HG03378 (cell line): Measurements from ENCODE around the gene TAX1BP3.

Experiments used
- ATAC-seq: cut with Tn5 transposase; IDR thresholded peaks from one replicate; pipeline ENCODE4 v1.9.1; 2021; ENCODE audit warnings: mild to moderate bottlenecking, moderate library complexity; ENCODE audit not compliant: unreplicated experiment

TAX1BP3 gene

DNA sequence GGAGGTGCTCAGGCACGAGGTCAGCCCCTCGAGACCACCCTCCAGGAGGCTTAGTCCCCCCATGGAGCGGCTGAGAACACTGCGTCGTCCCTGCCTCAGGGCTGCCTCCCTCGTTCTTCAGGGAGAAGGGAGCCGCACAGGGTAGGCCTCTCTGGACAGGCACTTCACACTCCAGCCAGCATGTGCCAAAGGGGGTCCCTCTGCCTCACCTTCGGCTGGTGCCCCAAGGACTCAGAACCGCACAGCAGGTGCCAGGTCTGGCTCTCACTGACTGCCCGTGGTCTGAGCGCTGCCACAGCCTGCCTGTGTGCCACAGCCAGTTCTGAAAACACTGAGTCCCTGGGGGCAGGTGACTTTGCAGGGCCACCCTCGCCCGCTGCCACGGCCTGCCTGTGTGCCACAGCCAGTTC, 20.5 kb upstream of the TAX1BP3 start:
- no peak for ATAC-seq

DNA sequence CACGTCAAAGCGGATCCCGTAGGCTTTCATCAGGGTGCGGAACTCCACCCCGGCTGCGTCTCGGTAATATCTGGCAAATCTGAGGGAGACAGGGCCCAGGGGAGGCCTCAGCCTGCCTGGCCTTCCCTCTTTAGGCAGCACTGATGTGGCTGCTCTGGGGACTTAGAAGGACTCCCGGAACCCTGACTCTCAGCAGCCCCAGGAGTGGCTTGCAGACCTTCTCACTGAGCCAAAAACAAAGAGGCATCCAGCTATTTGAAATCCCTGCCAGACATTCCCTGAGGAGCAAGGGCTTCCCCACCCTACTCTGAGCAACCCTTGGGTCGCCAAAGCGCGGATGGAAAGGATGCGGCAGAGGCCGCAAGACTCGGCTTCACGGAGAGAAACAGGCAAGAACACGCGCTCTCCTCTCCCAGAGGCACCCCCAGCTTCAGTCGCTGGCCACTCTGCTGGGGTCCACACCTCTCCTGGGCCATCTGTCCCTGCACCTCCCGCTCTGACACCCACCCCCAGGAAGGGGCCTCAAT, 19.7 kb upstream of the TAX1BP3 start:
- ATAC-seq, result no peak

DNA sequence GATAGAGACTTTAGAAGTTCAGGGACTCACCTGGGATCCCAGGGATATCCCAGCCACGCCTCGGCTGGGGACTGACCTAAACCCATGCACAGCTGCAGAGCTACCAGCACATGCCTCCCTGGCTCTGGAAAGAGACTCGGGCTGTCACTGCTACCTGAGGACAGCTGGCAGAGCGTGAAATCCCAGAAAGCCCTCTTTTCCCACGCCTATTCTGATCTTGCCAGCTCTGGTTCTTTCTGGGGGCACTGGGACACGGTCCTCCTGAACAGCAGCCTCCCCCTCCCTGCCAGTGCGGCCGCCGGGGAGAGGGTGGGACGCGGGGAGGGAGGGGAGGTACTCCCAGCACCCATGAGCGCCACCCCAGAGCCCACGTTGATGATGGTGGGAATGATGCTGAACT, 16.8 kb upstream of the TAX1BP3 start:
- no peak for ATAC-seq

DNA sequence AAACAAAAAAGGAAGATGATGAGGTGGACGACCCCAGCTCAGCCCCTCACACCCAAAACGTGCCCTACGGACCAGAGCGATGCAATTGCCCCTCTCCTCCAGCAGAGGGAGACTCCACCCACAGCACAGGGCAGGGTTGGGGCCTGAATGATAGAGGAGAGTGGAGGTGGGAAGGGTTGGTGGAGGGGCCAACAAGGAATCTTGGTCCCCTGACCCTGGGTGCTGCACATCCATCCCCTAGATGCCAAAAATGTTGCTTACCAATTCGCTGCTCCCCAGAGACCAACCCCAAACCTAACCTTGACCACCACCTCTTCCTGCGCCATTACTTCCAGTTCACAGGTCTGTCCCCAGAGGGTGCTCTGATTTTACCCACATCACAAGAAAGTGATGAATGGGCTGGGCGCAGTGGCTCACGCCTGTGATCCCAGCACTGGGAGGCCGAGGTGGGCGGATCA, 14.7 kb upstream of the TAX1BP3 start:
- ATAC-seq, result no peak

DNA sequence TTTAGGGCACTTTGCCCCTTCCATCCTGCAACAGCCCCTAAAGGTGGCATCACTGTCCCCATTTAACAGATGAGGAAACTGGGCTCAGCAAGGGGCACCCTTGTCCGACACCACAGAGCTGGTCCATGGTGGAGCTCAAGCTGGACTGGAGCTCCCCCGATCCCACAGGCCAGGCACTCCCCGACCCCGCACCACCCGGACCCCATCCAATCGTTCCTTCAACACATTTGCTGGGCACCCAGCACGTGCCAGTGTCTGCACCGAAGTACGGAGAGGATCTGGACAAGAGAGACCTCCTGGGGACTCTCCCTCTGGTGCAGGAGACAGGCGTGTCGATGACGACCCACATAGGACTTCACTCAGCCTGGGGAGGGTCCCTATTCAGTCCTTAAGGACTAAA, 13.7 kb upstream of the TAX1BP3 start:
- no peak for ATAC-seq

DNA sequence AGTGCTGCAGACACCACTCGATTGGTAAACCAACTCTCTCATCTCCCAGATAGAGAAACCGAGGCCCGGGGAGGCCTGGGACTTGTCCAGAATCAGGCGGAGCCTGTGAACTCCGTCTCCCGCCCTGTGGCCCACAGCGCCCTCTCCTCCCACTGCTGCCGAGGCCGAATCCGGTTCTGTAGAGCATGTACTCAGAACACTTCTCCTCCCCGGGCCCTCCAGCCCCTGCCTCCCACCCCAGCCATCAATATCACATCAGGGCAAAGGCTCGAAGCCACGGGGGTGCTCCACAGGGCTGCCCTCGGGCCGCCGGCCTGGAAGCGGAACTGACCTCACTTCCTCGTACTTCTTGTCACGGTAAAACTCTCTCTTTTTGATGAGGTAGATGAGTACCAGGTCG, 13.2 kb upstream of the TAX1BP3 start:
- ATAC-seq, result no peak

DNA sequence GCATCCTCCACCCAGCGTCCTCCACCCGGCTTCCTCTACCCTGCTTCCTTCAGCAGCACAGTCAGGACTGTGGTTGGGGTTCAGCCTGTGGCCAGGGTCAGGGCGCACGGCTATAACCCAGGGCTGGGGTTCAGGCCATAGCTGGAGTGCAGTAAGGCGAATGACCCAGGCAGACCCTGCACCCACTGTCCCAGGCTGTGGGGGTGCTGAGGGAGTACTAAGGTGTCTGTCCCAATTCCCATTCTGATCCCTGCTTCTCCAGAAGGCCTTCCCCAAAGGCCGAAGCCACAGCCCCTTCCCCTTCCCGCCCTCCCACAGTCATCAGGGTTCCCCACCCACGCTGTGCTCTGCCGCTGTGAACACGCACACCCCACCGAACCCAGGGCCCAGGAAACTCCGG, 12.7 kb upstream of the TAX1BP3 start:
- ATAC-seq, result no peak

DNA sequence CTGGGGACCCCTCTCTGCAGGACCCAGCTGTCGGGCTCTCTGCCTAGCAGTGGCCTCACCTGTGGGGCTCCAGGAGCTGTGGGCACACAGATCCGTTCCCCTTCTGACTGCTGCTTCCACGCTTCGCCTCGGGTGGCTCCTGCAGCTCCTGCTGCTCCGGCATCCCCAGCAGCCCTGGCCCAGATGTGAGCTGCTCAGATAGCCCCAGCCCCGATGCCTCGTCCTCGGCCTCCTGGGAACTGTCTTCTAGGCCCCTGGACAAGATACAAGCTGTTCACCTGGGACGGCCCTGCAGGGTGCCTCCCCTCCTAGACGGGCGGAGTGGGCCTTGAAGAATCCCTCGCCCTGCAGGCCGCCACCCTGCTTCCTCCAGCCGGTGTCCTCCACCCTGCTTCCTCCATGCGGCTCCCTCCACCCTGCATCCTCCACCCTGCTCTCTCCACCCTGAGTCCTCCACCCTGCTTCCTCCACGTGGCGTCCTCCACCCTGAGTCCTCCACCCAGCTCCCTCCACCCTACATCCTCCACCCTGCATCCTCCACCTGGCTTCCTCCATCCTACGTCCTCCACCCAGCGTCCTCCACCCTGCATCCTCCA, 11.3 kb upstream of the TAX1BP3 start:
- no peak for ATAC-seq

DNA sequence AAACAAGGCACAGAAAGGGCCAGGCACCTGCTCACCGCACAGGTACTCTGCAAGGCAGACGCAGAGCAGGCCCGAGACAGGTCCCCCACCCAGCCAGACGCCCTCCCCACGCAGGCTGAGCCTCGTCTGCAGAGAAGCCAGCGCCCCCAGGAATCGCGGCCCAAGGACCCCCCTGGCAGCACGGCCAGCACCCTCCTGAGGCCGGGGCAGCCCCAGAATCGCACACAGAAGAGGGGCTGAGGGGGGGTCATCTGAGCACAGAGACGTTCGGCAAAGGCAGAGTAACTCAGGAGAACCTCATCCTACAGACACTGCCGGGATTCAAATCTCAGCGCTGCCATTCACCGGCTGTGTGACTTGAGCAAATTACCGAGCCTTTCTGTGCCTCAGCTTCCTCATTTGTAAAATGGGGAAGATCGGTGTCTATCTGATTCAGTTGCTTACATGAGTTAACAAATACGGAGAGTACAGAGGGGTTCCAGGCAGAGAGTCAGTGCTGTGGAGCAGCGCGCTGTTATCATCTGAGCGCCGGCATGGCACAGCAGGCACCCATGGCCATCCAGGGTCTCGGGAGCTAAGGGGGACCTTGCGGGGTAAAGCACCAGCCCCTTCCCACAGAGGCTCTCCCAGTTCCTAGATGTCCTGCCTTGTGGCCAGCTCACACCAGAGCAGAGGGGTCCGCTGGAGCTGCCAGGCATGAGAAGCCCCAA, 10.6 kb upstream of the TAX1BP3 start:
- no peak for ATAC-seq

DNA sequence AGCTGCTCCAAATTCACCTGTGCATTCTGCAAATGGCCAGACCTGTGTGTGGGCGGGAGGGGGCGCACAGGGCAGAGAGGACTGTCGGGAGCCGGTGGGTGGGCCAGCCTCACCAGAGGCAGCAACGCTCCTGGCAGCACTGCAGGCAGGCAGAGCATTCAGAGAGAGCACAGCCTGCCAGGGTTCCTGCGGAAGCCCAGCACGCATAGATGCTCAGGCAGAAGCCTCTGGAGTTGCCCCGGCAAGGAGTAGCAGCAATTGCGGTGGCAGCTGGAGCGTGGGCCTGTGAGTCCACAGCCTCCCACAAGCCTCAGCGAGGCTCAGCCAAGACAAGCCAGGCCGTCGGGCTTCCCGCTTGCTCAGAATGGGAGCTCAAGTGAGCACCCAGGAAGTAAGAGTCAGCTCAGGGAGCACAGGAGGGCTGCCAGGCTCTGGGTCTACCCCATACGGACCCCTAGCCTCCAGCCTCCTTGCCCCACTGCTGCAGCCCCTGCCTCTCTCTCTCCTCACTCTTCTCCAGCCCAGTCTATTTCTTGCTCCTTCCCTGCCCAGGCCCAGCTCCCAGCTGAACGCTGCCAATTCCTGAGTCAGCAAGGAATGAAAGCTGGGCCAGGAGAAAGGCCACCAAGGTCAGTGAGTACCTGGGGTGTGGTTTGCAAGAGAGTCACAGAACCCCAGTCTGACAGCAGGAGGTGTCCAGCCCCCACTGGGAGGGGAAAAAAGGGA, 9.9 kb upstream of the TAX1BP3 start:
- no peak for ATAC-seq

DNA sequence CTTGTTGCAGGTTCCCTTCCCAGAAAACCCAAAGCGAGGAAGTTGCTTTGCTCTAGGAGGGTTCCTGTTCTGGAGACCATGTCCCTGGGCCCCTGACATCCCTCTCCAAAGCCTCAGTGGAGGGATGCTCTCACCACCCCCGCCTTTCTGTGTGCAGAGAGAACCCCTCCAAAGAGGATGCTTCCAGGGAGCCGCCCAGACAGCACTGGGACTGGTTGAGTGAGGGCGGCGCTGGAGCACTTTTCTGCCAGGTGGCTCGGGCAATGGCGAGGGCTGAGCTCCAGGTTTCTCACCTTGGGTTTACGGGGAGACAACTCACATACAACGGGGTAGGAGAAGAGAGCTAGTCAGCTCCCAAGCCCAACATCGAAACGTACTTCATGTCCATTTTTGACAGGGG, 7.5 kb upstream of the TAX1BP3 start:
- no peak for ATAC-seq

DNA sequence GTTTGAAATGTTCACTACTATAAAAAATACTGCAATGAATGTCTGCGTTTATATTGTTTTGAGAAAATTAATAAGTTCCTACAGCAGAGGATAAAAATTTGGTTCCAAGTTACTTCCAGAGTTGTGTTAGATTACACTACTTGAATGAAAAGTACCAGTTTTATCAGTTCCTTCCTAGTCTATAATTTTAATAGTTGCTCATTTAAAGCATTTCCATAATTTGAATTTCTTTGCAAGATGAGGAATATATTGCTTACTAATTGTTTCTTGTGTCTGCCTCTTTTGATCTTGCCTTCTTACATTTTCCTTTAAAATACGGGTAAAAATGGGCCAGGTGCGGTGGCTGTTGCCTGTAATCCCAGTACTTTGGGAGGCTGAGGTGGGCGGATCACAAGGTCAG, 4.2 kb upstream of the TAX1BP3 start:
- no peak for ATAC-seq

DNA sequence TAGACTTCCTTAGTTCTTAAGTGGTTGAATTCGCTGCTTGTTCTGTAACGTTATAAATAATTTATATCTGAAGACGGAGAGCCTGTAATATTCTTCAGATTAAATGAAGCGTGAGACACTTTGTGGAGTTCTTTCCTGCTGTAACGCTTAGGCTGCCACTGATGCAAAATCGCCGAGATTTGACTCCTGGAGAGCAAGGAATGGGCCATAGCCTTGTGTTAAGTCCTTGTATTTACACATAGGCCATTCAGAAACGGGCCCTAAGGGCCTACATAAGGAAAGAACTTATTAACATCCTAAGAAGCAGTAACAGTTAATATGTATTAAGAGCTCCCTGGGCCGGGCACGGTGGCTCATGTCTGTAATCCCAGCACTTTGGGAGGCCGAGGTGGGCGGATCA, 1.2 kb upstream of the TAX1BP3 start:
- no peak for ATAC-seq

DNA sequence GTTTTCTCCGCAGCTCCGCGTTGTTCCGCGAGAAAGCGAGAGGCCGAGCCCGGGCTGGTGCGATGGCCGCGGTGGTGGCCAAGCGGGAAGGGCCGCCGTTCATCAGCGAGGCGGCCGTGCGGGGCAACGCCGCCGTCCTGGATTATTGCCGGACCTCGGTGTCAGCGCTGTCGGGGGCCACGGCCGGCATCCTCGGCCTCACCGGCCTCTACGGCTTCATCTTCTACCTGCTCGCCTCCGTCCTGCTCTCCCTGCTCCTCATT, 638 bp upstream of the TAX1BP3 start:
- no peak for ATAC-seq

DNA sequence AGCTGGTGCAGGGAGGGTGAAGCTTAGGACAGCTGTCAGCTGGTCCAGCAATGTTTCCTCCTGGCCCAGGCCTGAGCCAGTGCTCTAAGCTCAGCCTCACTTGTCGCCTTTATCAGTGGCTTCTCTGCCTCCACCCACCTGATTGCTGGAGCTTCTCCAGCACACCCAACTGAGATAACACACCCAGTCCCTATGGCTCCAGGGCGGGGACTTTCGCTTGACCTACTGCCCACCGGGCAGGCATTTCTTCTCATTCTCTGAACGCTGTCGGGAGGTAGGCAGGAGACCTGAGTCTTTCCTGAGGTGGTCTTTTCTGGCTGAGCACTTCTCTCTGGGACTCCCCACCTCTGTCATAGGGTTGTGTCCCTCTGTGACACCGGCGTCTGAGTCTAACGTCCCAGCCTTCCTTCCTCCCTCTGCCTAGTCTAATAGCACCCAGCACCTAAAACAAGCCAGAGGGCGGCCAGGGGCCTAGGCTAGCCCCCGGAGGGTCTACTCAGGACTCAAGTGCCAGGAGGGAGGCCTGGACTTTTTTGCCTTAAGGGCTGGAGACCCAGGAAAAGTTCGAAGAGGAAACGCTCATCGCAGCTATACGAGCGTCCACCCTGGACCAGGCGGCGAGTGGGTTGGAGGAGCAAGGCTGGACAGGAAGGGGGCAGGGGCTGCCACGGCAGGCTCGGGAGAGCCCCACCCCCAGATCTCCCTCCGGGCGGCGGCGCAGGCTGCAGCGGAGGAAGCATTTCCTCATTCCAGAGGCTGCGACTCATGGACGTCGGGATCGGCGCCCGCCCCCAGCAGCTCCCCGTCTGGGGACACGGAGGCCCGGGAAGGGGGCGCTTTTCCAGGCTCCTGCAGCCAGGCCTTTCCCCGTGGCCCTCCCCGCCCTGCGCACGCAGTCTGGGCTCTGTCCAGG, 756 bp downstream of the TAX1BP3 start:
- ATAC-seq, result peak; percentile 10

DNA sequence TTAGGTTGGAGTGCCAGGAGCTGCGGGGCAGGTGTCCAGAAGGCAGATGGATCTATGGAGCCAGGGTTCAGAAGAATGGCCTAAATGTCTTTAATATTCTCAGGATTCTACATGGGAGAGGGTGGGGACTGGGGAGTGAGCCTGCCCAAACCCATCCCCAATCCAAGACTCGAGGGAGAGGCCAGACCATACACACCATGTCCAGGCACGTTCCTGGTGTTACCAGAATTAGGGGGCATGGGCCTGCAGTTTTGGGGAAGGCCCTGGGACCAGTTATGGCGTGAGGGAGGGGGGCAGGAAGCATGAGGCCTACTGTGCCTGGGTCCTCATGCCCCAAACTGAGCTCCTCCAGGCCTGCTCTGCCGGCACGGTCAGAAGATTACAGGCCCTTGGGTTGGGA, 1.9 kb downstream of the TAX1BP3 start:
- ATAC-seq, result no peak

DNA sequence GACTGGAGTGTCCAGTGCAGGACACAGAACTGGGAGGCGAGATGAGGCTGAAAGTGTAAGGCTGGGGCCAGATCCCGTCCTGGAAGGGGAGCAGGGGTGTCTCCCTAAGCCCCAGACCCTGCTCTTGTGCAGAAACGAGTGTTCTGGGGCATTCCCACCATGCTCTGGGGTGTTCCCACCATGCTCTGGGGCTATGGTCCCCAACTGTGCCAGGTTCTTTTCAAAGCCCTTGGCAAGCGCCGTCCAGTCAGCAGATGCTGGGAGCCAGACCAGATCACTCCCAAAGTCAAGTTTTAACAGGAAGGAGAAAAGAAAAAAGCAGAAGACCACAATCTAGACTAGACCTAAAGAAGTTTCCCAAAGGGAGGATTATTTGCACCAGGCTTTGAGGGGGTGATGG, 2.5 kb downstream of the TAX1BP3 start:
- no peak for ATAC-seq

DNA sequence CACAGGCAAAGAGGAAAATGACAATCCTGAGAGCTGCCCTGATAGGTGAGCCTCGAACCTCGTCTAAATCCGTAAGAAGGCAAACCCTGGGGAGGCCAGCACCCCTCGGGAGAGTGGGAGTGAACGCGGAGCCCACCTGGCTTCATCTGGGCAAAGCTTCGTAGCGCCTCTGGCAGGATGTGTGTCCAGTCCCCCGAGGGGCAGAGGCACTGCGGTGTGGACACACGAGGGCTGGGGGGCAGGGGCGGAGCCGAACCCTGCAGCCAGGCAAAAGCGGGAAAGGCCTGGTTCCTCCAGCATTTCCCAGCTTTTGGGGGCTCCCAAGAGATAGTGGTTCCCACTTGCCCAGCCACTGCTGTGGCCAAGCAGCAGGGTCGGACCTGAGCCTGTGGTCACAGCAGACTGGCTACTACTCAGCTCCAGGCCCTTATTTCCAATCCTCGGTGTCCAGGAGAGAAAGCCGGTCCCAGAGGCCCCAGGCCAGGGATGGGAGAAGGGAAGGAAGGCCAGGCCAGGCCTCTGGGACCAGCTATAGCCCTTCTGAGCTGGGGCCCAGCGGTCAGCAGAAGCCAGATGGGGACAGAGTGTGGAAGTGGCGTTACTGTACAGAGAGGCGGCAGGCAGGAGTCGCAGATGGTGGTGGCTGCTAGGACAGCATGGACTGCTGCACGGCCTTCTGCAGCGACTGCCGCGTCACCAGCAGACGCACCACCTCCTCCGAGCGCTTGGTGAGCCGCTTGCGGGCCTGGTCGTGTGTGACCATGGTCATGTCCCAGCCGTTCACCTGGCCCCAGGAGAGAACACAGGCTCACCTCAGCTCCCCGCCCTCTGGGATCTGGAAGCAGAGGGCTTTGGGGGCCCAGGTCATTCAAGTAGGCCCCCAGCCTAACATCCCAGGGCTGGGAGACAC, 5.0 kb downstream of the TAX1BP3 start:
- ATAC-seq, result no peak

DNA sequence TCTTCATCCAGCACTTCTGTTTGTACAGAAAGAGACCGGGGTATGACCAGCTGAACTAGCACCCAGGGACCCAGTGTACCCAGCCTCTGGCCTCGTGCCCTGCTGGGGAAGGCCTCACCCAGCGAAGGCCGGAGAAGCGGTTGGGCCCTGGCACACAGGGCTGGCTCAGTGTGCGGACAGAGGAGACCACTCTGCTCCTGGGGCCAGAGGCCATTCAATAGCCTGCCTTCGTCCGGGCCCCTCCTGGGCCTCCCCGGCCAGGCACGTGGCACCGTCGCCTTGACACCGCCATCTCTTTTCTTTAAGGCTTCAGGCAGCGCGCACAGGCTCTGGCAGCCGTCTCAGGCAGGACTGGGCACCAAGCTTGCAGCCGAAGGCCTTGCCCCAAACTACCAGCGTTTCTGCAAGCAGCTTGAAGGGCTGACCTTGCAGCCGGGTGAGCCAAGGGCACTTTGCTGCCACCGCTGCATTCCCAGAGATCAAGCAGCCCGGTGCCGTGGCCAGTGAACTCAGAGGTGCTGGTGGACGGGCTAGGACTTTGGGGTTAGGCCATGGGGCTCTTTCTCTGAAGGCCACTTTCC, 8.0 kb downstream of the TAX1BP3 start:
- ATAC-seq, result no peak
